Astrocyte of the spinal cord (primary cell): ENCODE data around the gene ARL4A.
A peak's percentile ranks its signal among the peaks of the same experiment; 100 is the strongest.

Source experiments
- DNase-seq: peaks from one replicate; pipeline ENCODE4 v3.0.0; 2011; ENCODE audit warnings: low read depth, low spot score
- H3K4me3 ChIP-seq: 2 replicates; pipeline ENCODE4 v1.5.1; 2011; ENCODE audit warnings: low read depth, mild to moderate bottlenecking, low read length, moderate library complexity
- in situ Hi-C: cut with HindIII; loops from 2 replicates; pipeline ENCODE4 v1.10.0; 2017; ENCODE audit warnings: low sequenced_read_pairs
- TF ChIP-seq, protein P1 (sequence below): IDR thresholded peaks from 2 replicates; pipeline ENCODE4 v1.5.1; 2012; ENCODE audit warnings: low read depth, mild to moderate bottlenecking, low read length, inconsistent platforms

The ARL4A gene

DNA sequence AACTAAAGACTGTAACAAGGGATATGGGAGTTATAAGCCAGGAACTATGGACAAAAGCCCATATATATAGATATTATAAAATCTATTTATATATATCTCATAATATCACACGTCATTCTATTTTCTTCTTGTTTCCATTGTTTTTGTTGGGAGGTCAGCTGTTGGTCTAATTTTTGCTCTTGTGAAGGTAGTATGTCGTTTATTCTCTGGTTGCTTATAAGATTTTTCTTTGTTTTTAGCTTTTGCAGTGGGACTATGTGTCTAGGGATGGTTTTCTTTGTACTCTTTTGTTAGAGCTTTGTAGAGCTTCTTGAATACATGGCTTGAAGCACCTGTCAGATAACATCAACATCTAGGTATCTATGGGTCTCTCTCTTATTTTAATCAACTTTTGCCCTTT is 14.0 kb downstream of the ARL4A start:
- no peak for DNase-seq
- in situ Hi-C loops, result no loop called here
- TF ChIP-seq, protein P1, sequence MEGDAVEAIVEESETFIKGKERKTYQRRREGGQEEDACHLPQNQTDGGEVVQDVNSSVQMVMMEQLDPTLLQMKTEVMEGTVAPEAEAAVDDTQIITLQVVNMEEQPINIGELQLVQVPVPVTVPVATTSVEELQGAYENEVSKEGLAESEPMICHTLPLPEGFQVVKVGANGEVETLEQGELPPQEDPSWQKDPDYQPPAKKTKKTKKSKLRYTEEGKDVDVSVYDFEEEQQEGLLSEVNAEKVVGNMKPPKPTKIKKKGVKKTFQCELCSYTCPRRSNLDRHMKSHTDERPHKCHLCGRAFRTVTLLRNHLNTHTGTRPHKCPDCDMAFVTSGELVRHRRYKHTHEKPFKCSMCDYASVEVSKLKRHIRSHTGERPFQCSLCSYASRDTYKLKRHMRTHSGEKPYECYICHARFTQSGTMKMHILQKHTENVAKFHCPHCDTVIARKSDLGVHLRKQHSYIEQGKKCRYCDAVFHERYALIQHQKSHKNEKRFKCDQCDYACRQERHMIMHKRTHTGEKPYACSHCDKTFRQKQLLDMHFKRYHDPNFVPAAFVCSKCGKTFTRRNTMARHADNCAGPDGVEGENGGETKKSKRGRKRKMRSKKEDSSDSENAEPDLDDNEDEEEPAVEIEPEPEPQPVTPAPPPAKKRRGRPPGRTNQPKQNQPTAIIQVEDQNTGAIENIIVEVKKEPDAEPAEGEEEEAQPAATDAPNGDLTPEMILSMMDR, result no peak
- no peak overlapping the region for H3K4me3 ChIP-seq

DNA sequence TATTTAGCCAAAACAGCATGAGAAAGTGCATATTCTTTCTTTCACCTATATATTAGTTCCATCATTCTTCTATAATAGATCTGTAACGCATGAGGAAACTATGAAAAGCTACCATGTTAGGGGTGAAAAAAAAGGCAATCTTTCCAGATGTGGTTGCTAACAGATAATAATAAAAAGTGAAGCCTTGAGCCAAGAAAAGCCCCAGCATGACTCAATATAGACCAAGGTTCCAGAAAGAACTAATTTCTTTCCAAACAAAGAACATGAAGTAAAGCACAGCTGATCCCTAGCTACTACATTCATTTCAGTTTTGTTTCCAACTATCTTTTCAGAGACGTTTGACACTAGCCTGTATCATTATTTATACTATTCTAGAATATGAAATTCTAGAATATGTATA is 16.4 kb downstream of the ARL4A start:
- H3K4me3 ChIP-seq, result no peak overlapping the region
- DNase-seq, result peak; percentile 73
- in situ Hi-C loops, result no loop called here
- TF ChIP-seq, protein P1, result no peak

DNA sequence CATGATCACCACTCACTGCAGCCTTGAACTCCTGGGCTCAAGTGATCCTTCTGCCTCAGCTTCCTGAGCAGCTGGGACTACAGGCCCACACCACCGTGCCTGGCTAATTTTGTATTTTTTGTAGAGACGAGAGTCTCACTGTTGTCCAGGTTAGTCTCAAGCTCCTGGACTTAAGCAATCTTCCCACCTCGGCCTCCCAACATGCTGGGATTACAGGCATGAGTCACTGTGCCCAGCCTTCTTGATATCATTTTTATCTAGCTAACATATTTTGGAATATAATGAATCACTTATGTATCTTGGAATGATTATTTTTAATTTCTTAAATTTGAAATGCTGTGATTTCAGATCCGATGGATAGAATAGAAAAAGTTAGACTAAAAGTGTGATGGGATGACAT is 18.4 kb downstream of the ARL4A start:
- DNase-seq, result no peak
- no peak overlapping the region for H3K4me3 ChIP-seq
- TF ChIP-seq, protein P1, result no peak
- in situ Hi-C loops, result no loop called here

DNA sequence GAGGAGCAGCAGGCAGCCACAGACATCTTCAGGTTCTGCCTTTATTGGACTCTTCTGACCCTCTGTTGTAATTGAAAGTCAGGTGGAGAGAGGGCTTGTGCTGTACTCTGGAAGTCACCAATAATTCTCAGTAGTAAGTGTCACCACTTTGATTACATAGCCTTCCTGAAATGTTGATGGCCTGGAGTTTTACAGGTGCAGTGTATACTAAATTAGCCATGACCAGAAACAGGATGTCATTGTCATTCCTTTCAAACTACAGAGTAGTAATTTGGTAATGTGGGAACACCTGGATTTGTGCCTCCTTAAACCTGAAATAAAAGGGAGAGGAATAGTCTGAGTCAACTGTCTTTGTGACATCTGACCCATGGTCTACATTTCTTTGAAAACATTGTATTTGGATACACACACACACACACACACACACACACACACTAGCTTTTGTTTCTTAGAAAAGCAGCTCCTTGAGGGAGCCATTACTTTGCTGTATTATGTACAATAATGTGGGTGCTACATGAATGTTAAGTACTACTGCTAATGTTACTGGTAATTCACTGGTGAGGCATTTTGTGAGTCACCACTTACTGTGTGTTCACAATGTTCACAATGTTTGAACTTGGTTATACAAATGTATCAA is 19.6 kb downstream of the ARL4A start:
- in situ Hi-C loops, result no loop called here
- no peak overlapping the region for H3K4me3 ChIP-seq
- DNase-seq, result peak; percentile 68
- TF ChIP-seq, protein P1, result no peak

DNA sequence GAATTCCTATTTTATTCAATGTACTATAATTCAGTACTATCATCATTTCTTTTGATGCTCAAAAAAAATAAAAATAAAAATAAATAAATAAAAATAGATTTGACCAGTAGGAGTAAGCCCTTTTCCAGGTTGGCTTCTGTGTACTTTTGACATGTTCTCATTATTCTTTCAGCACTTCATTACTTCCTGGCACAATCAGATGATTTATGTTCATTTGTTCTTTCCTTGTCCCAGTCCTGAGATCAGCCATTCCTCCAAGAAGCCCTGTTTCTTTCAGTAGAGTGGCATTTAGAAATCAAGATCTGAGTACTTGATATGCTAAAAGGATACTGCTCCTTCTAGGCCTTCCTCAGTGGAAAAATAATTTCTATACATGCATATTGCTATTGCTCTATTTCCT is 20.9 kb downstream of the ARL4A start:
- TF ChIP-seq, protein P1, result no peak
- no peak overlapping the region for H3K4me3 ChIP-seq
- in situ Hi-C loops, result no loop called here
- no peak for DNase-seq

DNA sequence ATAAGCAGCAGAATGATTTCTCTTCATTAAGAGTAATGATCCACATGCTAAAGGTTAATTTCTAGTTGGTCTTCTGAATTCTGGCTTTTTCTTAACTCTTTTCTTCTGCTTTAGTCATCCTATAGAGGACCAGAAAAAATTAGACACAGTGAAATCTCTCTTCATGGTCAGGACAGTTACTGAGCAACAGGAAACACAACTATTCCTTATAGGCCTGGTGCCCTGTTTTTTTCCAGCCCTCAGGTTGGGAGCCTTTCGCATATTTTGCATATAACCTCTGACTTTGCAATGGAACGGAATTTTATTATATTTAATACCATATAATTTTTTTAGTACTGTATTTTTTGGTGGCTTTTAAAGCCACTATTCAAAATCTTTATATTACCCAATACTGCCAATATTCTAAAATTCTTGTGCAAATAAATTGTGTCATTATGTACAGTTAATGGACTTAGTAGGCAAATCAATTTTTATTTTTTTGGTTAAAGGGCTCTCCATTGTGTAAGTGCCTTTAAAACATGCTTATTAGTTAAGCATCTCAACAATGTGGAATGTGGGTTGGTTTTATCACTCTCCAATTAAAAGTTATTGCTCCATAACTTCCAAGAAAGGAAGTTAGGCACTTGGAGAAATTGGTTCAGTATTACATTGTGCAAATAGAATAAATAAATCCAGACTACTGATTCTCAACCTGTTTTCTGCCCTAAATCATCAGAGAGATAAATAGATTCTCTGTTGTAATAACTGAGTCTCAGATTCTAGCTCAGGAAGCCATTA is 22.5 kb downstream of the ARL4A start:
- no peak overlapping the region for H3K4me3 ChIP-seq
- peak; percentile 33 for DNase-seq
- in situ Hi-C loops, result no loop called here
- TF ChIP-seq, protein P1, result no peak
